Keratinocyte (primary cell): Measurements from ENCODE around the gene PERCC1. TPM values are rescaled to one million over a fixed set of nuclear protein-coding genes. Genes with fewer than 3 reads are reported as not detected.

Experiments used
- DNase-seq: peaks from one replicate; pipeline ENCODE4 v3.0.0-alpha.2; 2011; ENCODE audit warnings: low read depth, missing footprints, low spot score
- FAIRE-seq: peaks from 2 replicates; lab custom pipeline; 2011; peaks lifted over from hg19 to GRCh38; lab: Jason Lieb, UNC
- H2AFZ ChIP-seq: 2 replicates; pipeline ENCODE4 v1.6.0; 2012; ENCODE audit warnings: low read length, control low read depth, inconsistent platforms; ENCODE audit not compliant: control insufficient read depth
- H3K27ac ChIP-seq: 2 replicates; pipeline ENCODE4 v1.5.1; 2011; ENCODE audit warnings: low read length; ENCODE audit not compliant: control insufficient read depth, insufficient read depth
- H3K27me3 ChIP-seq: 3 replicates; pipeline ENCODE4 v1.6.0; 2011; ENCODE audit warnings: low read length; ENCODE audit not compliant: control insufficient read depth, insufficient read depth; ENCODE audit errors: extremely low read depth
- H3K36me3 ChIP-seq, 2 experiments: 2 replicates in 1 of 2; 3 replicates in 1 of 2; pipeline ENCODE4 v1.5.1; 2011; ENCODE audit warnings: low read length in 2 of 2, mild to moderate bottlenecking in 1 of 2; ENCODE audit not compliant: control insufficient read depth in 2 of 2, insufficient read depth in 2 of 2; ENCODE audit errors: extremely low read depth in 1 of 2
- H3K4me1 ChIP-seq: 3 replicates; pipeline ENCODE4 v1.5.1; 2011; ENCODE audit warnings: low read length; ENCODE audit not compliant: control insufficient read depth, insufficient read depth; ENCODE audit errors: extremely low read depth
- H3K4me2 ChIP-seq: 3 replicates; pipeline ENCODE4 v1.6.0; 2011; ENCODE audit warnings: low read depth, low read length; ENCODE audit not compliant: control insufficient read depth, insufficient read depth; ENCODE audit errors: extremely low read depth
- H3K4me3 ChIP-seq, 3 experiments: fragments of 200-600 bp in 1 of 3; sonication (generic) in 1 of 3; 2 replicates in 2 of 3; 3 replicates in 1 of 3; pipeline ENCODE4 v1.5.1; 2011 to 2016; ENCODE audit warnings: low read length in 3 of 3, mild to moderate bottlenecking in 3 of 3, control low read depth in 2 of 3, inconsistent platforms in 1 of 3, low read depth in 1 of 3, mixed read lengths in 1 of 3, mixed run types in 1 of 3, moderate library complexity in 1 of 3; ENCODE audit not compliant: control insufficient read depth in 2 of 3, insufficient read depth in 2 of 3; ENCODE audit errors: extremely low read depth in 1 of 3
- H3K79me2 ChIP-seq: 2 replicates; pipeline ENCODE4 v1.6.0; 2012; ENCODE audit warnings: low read length; ENCODE audit not compliant: control insufficient read depth, insufficient read depth
- H3K9ac ChIP-seq: 3 replicates; pipeline ENCODE4 v1.6.0; 2011; ENCODE audit warnings: low read length; ENCODE audit not compliant: control insufficient read depth, insufficient read depth; ENCODE audit errors: extremely low read depth
- H3K9me1 ChIP-seq: 3 replicates; pipeline ENCODE4 v1.6.0; 2011; ENCODE audit warnings: low read length; ENCODE audit not compliant: control insufficient read depth, insufficient read depth; ENCODE audit errors: extremely low read depth
- H3K9me3 ChIP-seq: 2 replicates; pipeline ENCODE4 v1.5.1; 2012; ENCODE audit warnings: low read depth, low read length; ENCODE audit not compliant: control insufficient read depth
- H4K20me1 ChIP-seq: 3 replicates; pipeline ENCODE4 v1.6.0; 2011; ENCODE audit warnings: low read length; ENCODE audit not compliant: control insufficient read depth, insufficient read depth; ENCODE audit errors: extremely low read depth
- CTCF ChIP-seq, 3 experiments: IDR thresholded peaks in 1 of 3; conservative IDR thresholded peaks in 1 of 3; optimal IDR thresholded peaks in 1 of 3; 2 replicates in 2 of 3; 3 replicates in 1 of 3; pipeline versions ENCODE3 to v1.5.1; 2011; ENCODE audit warnings: low read length in 3 of 3, mild to moderate bottlenecking in 3 of 3, moderate library complexity in 2 of 3, control low read depth in 1 of 3, inconsistent platforms in 1 of 3; ENCODE audit not compliant: insufficient read depth in 2 of 3; ENCODE audit errors: extremely low read depth in 1 of 3
- EZH2 ChIP-seq: IDR thresholded peaks from one replicate; pipeline ENCODE4 v1.6.1; 2012; ENCODE audit warnings: inconsistent platforms, mild to moderate bottlenecking, low read length, moderate library complexity
- dilution Hi-C: fragments of 300-500 bp; cut with MboI; formaldehyde crosslinking; loops from one replicate; pipeline ENCODE4 v1.7.0; 2020; ENCODE audit warnings: low sequenced_read_pairs; ENCODE audit not compliant: extremely low pct_ligation_motif_present
- polyA plus RNA-seq, 5 experiments: library from polyadenylated mRNA; depleted of rRNA in 3 of 5; stranded (reverse) in 3 of 5; stranded (forward) in 1 of 5; unstranded in 1 of 5; fragments of >200 nt; gene quantifications; 1 replicate in 1 of 5; 2 replicates in 3 of 5; 3 replicates in 1 of 5; pipeline versions ENCODE4 v1.2.1 to v1.2.3, GENCODE V29; 2011 to 2012; ENCODE audit warnings: missing spikeins in 2 of 5, low read depth in 1 of 5, low replicate concordance in 1 of 5

The PERCC1 gene
- polyA plus RNA-seq, 1 donor (not counting 4 experiments of a cell fraction or from before 2014, with no cell fraction given) = not detected

- H3K27me3 ChIP-seq = no peaks in the 10 kb centered on the region
- no peaks in the 10 kb centered on the region for H3K9me3 ChIP-seq
- dilution Hi-C loops = no loop called here
- no peak for TF ChIP-seq CTCF (optimal IDR thresholded peaks at IDR 0.05 in 1 of 3, IDR thresholded peaks at IDR 0.05 in 1 of 3, conservative IDR thresholded peaks at IDR 0.05 in 1 of 3; ENCODE audit: extremely low read depth in 1 of 3, insufficient read depth in 2 of 3, low read length in 3 of 3)
- TF ChIP-seq EZH2 = no peak
- H4K20me1 ChIP-seq = no peaks in the 10 kb centered on the region
- no peaks in the 10 kb centered on the region for H3K9me1 ChIP-seq
- peaks cover 0 to 12% of the 10 kb centered on the region in 2 experiments for H3K36me3 ChIP-seq
- no peak overlapping the region for H3K9ac ChIP-seq
- no peak overlapping the region for H3K27ac ChIP-seq
- no peak overlapping the region for H3K4me3 ChIP-seq
- H3K79me2 ChIP-seq = no peaks in the 10 kb centered on the region
- no peak for DNase-seq
- no peak overlapping the region for H2AFZ ChIP-seq
- no peak overlapping the region for H3K4me2 ChIP-seq
- no peaks in the 10 kb centered on the region for H3K4me1 ChIP-seq
- FAIRE-seq = no peak
These were observed 14.8 kb downstream of the PERCC1 start for GRCh38 chr16:1445518-1446203.

GRCh38 chr16:1446296-1447080, 15.6 kb downstream of the PERCC1 start:
- no peak overlapping the region for H3K4me3 ChIP-seq
- H3K9ac ChIP-seq = no peak overlapping the region
- no peaks in the 10 kb centered on the region for H3K4me1 ChIP-seq
- no peaks in the 10 kb centered on the region for H4K20me1 ChIP-seq
- FAIRE-seq = no peak
- no peak overlapping the region for H2AFZ ChIP-seq
- no peaks in the 10 kb centered on the region for H3K27me3 ChIP-seq
- no peak overlapping the region for H3K27ac ChIP-seq
- no peaks in the 10 kb centered on the region for H3K79me2 ChIP-seq
- no peaks in the 10 kb centered on the region for H3K9me1 ChIP-seq
- DNase-seq = no peak
- no peaks in the 10 kb centered on the region for H3K9me3 ChIP-seq
- dilution Hi-C loops = no loop called here
- H3K4me2 ChIP-seq = no peak overlapping the region
- TF ChIP-seq EZH2 (no peak), CTCF (optimal IDR thresholded peaks at IDR 0.05 in 1 of 3, IDR thresholded peaks at IDR 0.05 in 1 of 3, conservative IDR thresholded peaks at IDR 0.05 in 1 of 3; ENCODE audit: extremely low read depth in 1 of 3, insufficient read depth in 2 of 3, low read length in 3 of 3) (no peak)
- H3K36me3 ChIP-seq = peaks cover 0 to 18% of the 10 kb centered on the region in 2 experiments
